Calu3 (cell line): ENCODE data around the gene EPDR1. TPM values are rescaled to one million over a fixed set of nuclear protein-coding genes. Genes with fewer than 3 reads are reported as not detected.

Experiments
- BruUV-seq: library from RNA; stranded (reverse); fragments of 400-500 nt; replicated peaks from 2 replicates; lab custom pipeline; 2021; lab: Mats Ljungman, UMichigan
- CTCF ChIA-PET: fragments of 300-600 bp; sonication (Branson Sonifier 250); formaldehyde crosslinking; loops from one replicate; lab custom pipeline; 2022; ENCODE audit warnings: antibody characterized with exemption; lab: Charles Lee
- DNase-seq: peaks from one replicate; pipeline ENCODE4 v3.0.0; 2022
- H3K27ac Mint-ChIP-seq: one replicate; pipeline ENCODE4 v1.8.0; 2022; ENCODE audit warnings: mixed read lengths; ENCODE audit not compliant: unreplicated experiment
- H3K27me3 Mint-ChIP-seq: one replicate; pipeline ENCODE4 v1.8.0; 2022; ENCODE audit warnings: mixed read lengths; ENCODE audit not compliant: unreplicated experiment
- H3K36me3 Mint-ChIP-seq: one replicate; pipeline ENCODE4 v1.8.0; 2022; ENCODE audit warnings: mild to moderate bottlenecking, moderate library complexity, mixed read lengths; ENCODE audit not compliant: insufficient read depth, unreplicated experiment
- H3K4me1 Mint-ChIP-seq: one replicate; pipeline ENCODE4 v1.8.0; 2022; ENCODE audit warnings: mild to moderate bottlenecking, low read depth, mixed read lengths; ENCODE audit not compliant: unreplicated experiment
- H3K4me3 Mint-ChIP-seq: one replicate; pipeline ENCODE4 v1.8.0; 2022; ENCODE audit warnings: mild to moderate bottlenecking, low read depth, moderate library complexity, mixed read lengths; ENCODE audit not compliant: unreplicated experiment
- H3K9me3 Mint-ChIP-seq: one replicate; pipeline ENCODE4 v1.8.0; 2022; ENCODE audit warnings: low read depth, mixed read lengths; ENCODE audit not compliant: unreplicated experiment
- intact Hi-C: fragments of 100-400 bp; cut with micrococcal nuclease; formaldehyde crosslinking; loops from one replicate; pipeline ENCODE4 v1.10.0; 2022; ENCODE audit not compliant: unreplicated experiment
- total RNA-seq: library from RNA; stranded (reverse); gene quantifications from 2 replicates; pipeline ENCODE4 v1.2.3, GENCODE V29; 2022
- TF ChIP-seq, protein P1 (sequence below): fragments of 200-600 bp; IDR thresholded peaks from one replicate; pipeline ENCODE4 v1.8.0; 2022; ENCODE audit warnings: antibody characterized with exemption; ENCODE audit not compliant: unreplicated experiment

The EPDR1 gene
- total RNA-seq, 1 experiment from 2014 or later, result 60.5 TPM

- BruUV-seq, result no TSS peak
- Mint-ChIP-seq H3K4me1 (peaks cover 17% of the 10 kb centered on the region), H3K36me3 (no peaks in the 10 kb centered on the region), H3K27ac (no peak overlapping the region), H3K9me3 (peaks cover 3% of the 10 kb centered on the region), H3K4me3 (no peak overlapping the region), H3K27me3 (no peaks in the 10 kb centered on the region)
- TF ChIP-seq, protein P1, sequence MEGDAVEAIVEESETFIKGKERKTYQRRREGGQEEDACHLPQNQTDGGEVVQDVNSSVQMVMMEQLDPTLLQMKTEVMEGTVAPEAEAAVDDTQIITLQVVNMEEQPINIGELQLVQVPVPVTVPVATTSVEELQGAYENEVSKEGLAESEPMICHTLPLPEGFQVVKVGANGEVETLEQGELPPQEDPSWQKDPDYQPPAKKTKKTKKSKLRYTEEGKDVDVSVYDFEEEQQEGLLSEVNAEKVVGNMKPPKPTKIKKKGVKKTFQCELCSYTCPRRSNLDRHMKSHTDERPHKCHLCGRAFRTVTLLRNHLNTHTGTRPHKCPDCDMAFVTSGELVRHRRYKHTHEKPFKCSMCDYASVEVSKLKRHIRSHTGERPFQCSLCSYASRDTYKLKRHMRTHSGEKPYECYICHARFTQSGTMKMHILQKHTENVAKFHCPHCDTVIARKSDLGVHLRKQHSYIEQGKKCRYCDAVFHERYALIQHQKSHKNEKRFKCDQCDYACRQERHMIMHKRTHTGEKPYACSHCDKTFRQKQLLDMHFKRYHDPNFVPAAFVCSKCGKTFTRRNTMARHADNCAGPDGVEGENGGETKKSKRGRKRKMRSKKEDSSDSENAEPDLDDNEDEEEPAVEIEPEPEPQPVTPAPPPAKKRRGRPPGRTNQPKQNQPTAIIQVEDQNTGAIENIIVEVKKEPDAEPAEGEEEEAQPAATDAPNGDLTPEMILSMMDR, result no peak
- intact Hi-C loops, result no loop called here
- CTCF ChIA-PET, result no interaction called here
- no peak for DNase-seq
These were observed 79.2 kb downstream of the EPDR1 start for GRCh38 chr7:37999673-38000072.

GRCh38 chr7:38000272-38000671, 79.8 kb downstream of the EPDR1 start:
- CTCF ChIA-PET, result no interaction called here
- H3K27ac Mint-ChIP-seq, result no peak overlapping the region
- no peak overlapping the region for H3K4me3 Mint-ChIP-seq
- no peak for DNase-seq
- H3K27me3 Mint-ChIP-seq, result no peaks in the 10 kb centered on the region
- BruUV-seq, result no TSS peak
- TF ChIP-seq, protein P1, result no peak
- intact Hi-C loops, result no loop called here
- peaks cover 17% of the 10 kb centered on the region for H3K4me1 Mint-ChIP-seq
- peaks cover 3% of the 10 kb centered on the region for H3K9me3 Mint-ChIP-seq
- H3K36me3 Mint-ChIP-seq, result no peaks in the 10 kb centered on the region

Other genes starting within 250 kb of the EPDR1 start
- gene GPR141, start 236.9 kb upstream of the EPDR1 start, total RNA-seq, result not detected in 2 replicates
- not detected in 2 replicates for gene NME8, start 72.0 kb upstream of the EPDR1 start, total RNA-seq
- not detected in 2 replicates for gene SFRP4, start 3.8 kb upstream of the EPDR1 start, total RNA-seq